Measurements from ENCODE around the gene NKX2-2.
"Not testable (repeated sequence)": the region's sequence is repeated elsewhere in the genome, so short reads cannot be mapped to it uniquely, and the experiment has no call there.

The NKX2-2 gene

DNA sequence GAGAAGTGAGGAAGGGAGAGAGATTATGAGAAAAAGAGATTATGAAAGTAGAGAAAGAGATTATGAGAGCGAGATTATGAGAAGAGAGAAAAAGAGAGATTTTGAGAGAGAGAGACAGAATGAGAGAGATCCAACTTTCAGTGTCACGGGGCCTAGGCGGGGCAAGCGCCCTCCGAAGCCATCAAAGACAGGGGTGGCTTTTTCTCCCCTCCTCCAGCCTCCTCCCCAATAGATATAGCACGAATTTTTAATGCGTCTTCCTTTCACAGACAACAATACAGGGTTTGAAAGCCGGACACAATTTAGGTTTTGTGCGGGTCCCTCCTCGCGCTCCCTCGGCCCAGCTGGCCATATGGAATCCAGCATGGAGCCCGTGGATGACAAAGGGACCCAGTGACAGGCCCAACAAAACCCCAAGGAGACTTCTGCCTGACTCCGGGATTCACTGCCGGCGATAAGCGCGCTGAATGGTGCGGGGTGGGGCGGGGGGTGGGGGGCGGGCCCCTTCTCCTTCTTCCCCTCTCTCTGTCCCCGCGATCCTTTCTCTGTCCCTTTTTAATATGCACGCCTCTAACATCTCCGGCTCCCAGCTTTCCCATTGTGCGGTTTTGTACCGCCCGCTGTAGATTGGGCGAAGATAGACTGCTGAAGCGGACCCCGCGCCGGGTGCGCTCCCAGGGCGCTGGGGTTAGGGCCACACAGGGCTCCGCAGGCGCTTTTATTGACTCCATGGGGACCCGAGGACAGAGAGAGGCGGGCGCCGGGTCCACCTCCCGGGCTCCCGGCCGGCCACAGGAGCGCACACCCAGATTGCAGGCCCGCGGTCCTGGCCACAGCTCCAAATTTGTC is 5.4 kb downstream of the NKX2-2 start:
- no peak for DNase-seq

DNA sequence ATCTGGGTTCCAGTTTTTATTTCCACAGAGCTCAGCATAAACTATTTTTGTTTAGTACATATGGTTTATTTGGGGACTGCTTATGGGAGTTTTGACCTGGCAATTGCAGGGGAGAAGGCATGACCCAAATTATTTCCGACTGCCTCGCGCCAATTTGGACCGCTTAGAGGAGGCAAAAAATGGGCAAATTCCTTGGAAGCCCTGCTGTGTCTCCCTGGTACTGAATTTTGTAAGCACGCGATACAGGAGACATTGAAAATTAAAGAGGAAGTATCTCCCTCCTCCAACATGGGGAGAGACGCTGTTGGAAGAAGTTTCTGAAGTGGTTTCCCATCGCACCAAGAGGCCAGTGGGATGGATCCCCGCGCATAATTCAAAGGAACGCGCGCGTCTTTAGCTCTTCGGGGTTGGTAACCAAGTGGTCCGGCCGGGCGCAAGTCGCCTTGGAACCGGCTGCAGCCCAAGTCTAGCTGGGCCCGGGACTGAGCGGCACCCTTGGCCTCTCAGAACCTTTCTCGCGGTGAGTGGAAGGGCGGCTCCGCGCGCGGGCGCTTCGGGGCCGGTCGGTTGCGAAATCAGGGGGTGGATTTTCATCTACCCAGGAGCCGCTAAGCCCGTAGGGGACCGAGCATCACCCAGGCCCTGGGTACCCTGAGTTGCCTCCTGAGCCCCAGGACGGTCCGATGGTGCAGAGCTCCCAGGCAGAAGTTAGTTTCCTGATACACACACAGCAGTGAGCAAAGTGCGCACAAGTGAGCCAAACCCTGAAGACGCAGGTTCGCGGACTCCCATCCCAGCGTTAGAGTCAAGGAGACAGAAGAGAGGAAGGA is 6.2 kb downstream of the NKX2-2 start:
- DNase-seq, result no peak

DNA sequence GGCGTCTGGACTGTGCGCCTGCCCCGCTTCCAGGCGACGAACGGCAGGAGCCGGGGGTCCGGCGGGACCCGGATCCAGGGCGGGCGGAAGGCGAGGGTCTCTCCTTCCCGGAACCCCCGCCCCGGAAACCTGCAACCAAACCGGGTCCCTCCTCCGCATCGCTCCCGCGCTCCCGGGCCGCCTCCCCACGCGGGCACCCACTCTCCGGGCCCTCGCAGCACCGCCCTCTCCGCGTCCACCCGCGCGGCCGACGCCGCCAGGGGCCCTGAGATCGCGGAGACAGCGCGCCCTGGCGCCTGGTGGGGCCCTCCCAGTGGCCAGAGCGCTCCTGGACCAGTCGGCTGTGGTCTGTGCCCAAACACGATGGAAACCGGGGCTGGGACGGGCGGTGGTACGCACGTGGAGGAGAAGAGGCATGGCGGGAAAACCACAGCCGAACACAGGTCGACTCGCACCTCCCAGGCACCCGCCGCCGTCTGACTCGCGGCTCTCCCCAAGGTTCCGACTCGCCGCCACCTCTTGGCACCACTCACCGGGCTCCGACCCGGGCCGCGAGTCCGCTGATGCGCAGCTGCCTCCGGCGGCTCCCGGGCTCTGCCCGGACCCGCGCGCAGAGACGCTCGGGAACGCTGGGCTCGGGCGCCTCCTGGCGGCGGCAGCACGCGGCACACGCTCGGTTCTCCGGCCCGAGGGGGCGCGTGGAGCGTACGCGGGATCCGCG is 7.9 kb downstream of the NKX2-2 start:
- DNase-seq, result peak; percentile 73

DNA sequence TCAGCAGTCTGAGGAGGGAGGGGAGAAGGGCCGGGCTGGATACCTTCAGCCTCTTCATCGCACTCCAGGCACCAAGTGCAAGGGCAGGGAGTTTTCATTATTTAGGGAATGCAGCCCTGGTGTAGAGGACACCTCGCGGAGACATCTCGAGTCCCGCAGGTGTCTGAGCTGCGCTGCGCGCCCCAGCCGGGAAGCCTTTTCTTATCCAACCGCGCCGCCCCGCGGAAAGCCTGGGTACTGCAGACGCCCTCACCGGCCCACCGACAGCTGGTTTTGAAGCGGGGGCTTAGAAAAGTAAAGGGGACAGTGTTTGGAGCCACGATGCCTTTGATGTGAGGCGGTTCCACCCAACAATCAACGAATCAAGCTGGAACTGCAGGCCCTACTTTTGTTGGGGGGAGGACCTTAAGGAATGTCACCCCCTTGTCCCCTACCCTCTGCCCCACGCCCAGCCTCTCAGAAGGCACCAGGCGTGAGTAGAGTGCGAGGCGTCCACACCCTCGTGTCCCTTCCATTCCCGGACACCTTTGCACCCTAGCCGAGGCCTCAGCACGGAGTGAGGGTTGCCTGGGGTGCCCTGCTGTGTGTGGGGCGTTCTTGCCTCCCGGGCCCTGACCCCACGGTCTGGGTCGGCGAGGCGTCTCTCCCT is 8.6 kb downstream of the NKX2-2 start:
- peak; percentile 84 for DNase-seq

DNA sequence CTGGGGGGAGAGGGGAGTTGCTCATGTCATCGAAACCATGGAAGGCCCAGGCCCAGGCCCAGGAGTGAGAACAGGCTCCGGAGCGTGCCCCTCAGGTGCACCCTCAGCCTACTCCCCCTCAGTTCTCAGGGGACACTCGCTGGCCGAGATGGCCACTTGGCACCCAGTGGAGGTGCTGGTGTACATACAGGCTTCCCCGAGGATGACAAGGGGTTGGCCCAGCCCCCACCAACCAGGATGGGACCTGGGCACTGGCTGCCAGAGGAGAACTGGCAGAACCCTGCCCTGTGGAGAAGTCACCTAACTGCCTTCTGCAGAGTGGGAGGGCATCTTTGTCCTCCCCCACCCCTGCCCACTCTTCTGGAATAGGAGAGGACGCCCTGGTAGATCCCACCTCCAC is 9.5 kb downstream of the NKX2-2 start:
- no peak for DNase-seq

DNA sequence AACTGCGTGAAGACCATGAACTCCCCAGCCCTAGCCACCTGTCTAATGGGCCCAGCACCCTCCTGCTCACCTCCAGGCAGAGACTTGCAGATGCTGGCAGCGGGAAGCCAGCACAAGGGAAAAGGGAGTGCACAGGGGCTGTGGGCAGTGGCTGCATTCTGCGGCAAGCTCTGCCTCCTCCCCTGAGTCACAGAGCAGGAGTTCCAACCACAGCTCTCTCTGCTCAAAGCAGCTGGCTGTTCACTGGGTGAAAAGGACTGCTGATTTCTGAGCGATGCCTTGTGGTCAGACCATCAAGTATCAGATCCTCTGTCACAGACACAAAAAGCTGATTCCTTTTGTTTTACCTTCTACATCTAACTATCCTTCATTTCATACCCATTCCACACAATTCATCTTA is 10.5 kb downstream of the NKX2-2 start:
- DNase-seq, result no peak

DNA sequence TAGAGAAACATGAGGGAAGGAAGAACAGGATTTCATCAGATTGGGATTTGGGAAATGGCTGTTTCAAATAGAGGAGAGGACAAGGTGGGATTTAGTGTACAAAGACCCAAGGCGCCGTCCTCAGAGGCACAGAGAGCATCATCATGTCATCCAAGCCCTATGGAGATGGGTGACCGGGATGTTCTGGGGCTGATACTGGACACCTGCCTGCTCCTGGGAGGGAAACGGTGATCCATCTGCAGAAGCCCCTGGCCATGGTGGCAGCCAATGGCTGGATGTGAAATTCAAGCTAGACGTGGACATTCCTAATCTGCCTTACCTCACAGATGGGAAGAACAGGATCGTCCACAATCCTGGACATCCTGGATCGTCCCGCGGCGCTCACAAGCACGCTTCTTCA is 12.7 kb downstream of the NKX2-2 start:
- no peak for DNase-seq

DNA sequence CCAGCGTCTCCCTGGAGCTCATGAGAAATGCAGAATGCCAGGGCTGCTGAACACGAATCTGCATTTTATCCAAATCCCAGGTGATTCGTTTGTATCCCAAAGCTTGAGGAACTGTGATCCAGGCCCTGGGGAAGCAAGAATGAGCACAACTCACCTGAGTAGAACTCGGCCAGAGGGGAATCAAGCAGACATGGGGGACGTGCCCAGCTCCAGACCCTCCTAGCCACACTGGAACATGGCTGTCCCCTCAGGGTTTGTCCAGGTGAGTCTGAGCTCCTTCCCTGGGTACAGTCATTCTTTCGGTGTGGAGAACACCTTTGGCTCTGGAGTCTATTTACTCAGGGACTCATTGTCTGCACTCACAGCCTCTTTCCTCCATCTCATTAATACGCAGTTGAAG is 13.3 kb downstream of the NKX2-2 start:
- no peak for DNase-seq

DNA sequence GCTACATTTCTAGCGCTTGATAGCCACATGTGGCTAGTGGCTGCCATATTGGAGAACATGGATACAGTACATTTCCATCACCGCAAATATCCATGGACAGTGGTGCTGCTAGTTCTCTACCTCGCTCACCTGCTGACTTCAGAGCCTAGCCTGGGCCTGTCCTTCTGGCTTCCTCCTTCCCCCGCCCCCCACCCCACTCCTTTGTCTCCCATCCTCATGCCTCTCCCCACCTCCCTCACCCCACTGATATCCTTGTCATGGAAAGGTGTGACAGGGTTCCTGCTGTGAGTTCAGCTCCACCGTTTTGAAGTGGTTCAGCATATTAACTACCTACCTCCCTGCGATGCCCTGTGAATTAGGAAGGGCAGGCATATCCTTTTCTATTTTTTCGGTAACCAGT is 14.2 kb downstream of the NKX2-2 start:
- no peak for DNase-seq

DNA sequence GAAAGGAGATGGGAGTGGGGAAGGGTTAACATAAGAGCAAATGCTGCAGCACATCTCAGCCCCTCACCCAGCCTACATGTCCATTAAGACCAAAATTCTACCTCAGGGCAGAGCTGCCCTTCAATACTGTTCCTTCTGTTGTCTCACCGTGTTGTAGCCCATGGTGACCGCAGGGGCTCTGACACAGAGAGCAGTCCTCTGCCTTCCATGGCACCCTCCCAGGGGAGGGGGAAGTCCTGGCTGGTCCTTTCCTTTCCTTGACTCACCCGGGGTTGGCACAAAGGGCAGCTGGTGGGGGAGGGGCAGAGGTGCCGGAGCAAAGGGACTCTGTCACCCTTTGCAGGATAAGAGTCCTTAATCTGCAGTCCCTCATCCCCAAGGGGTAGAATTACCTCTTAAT is 15.2 kb downstream of the NKX2-2 start:
- no peak for DNase-seq

DNA sequence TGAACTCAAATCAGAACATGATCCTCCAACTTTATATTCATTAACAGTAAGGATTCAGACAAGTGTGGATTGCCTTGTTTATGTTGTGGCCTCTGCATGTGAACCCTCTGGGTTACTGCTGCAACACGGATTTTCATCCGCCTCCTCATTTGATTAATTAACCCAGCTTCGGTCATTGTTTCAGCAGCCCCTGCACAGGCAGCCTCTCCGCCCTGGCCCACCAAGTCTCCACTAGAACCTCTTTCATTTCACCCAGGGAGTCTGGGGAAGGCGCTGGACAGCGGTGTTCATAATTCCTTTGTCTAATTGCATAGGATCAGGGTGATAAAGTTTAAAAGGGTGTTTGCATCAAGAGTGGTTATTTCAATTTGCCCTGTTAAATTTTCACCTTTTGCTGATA is 15.7 kb downstream of the NKX2-2 start:
- DNase-seq, result no peak

DNA sequence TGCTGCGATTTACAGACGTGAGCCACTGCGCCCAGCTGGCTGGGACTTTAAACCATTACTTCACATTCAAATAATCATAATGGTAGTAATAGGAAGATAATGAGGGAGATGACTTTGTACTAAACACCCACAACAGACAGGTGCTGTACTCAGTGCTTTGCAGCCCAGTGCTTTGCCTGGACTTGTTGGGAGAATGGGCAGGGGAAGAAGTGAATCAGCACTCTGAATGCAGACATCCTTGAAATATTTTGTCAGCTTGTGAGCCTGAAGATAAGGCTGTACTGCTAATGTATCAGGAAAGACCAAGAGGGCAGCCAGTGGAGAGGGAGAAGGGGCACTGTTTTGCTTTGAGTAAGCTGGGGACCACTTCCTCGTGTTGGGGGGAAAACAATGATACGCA is 17.4 kb downstream of the NKX2-2 start:
- no peak for DNase-seq

DNA sequence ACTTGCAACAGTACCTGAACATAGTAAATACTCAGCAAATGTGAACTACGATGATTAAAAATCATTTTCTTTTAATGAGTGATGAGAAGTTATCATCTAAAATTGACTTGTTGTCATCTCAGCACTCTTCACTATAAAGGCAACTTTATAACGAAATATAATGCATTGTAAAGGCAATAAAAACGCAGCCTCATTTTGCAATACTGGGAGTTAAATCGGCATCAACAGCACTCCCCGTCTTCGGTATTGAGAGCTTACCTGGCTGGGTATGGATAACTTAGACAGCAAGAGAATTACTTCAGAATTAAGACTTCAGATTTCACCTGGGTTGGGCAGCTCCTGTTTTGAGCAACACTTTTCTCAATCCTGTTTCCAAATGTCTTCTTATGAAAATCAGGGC is 20.8 kb downstream of the NKX2-2 start:
- no peak for DNase-seq

DNA sequence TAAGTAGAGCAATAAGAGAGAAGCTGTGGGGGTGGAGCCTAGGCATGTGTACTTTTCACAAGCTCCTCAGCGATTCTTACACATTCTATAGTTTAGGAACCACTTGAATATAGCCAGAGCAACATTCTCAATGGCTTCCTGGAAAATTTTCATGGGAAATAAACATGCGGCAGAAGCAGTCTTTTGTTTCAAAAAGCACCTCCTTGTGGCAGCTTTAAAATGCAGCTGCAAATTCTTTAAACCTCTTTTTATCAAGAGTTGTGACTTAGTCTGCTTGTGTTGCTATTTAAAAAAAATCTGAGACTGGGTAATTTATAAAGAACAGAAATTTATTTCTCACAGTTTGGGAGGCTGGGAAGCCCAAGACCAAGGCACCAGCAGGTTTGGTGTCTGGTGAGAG is 23.8 kb downstream of the NKX2-2 start:
- DNase-seq, result no peak

DNA sequence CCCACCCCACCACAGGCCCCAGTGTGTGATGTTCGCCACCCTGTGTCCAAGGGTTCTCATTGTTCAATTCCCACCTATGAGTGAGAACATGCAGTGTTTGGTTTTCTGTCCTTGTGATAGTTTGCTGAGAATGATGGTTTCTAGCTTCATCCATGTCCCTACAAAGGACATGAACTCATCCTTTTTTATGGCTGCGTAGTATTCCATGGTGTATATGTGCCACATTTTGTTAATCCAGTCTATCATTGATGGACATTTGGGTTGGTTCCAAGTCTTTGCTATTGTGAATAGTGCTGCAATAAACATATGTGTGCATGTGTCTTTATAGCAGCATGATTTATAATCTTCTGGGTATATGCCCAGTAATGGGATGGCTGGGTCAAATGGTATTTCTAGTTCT is 33.7 kb downstream of the NKX2-2 start:
- not testable (repeated sequence) for DNase-seq

DNA sequence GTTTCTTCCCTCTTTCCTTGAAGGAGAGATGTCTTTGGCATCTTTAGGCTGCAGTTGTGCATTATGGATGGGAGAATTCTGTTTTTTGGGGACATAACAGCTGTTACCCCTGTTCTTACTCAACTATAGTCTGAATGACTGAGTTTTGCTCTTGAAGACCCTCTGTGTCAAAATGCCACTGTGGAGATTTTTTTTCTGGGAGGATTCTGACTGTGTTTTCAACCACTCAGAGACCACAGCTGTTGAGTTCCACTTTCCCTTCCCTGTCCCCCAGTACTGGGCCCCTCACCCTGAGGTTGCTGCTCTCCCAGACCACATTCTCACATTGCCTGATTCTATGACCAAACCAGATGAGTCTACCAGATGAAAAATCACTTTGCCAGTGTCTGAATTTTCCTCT is 48.1 kb downstream of the NKX2-2 start:
- DNase-seq, result no peak

DNA sequence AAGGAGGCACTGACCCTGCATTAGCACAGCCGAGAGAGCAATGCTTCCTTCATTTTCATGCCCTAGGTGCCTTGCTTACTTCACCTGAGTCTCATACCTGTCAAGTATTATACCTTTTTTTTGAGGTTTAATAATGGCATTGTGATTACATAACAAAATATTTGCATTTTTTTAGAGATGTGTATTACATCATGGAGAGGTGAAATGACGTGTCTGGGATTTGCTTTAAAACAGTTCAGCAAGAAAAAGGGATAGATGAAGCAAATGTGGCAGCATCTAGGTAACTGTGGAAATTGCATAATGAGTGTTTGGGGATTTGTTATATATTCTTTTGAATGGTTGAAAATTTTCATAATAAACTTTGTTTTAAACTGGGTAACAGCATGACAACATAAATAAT is 48.9 kb downstream of the NKX2-2 start:
- DNase-seq, result no peak
